ENCODE measurements around the gene ZNF664.

Gene ZNF664

GRCh38 chr12:123972457-123973401 is at the start of gene ZNF664, which contains the start of gene CCDC92:
ZNF664 (plus strand) TSS chr12:123973215; CDS start chr12:124012145, 38,930 bp downstream.
CCDC92 (minus strand) TSS chr12:123972831; CDS start chr12:123944305, 28,526 bp downstream.
- peak; percentile 90 to 92 for DNase-seq (ENCODE audit: low read depth in 2 of 2)

GRCh38 chr12:123923927-123924326 is 49.1 kb upstream of the ZNF664 start:
- no peak for DNase-seq (ENCODE audit: low read depth in 2 of 2)

GRCh38 chr12:123924539-123924938 is 48.5 kb upstream of the ZNF664 start:
- no peak for DNase-seq (ENCODE audit: low read depth in 2 of 2)

GRCh38 chr12:123928274-123928865 is 44.6 kb upstream of the ZNF664 start:
- no peak for DNase-seq (ENCODE audit: low read depth in 2 of 2)

- no peak for DNase-seq (ENCODE audit: low read depth in 2 of 2)
Observed at GRCh38 chr12:123928897-123929296, 44.1 kb upstream of the ZNF664 start.

- no peak for DNase-seq (ENCODE audit: low read depth in 2 of 2)
Observed at GRCh38 chr12:123929946-123930583, 43.0 kb upstream of the ZNF664 start.

- DNase-seq (ENCODE audit: low read depth in 2 of 2) = no peak
Observed at GRCh38 chr12:123931686-123932321, 41.2 kb upstream of the ZNF664 start.

GRCh38 chr12:123933214-123933613 is 39.8 kb upstream of the ZNF664 start:
- no peak for DNase-seq (ENCODE audit: low read depth in 2 of 2)

- no peak for DNase-seq (ENCODE audit: low read depth in 2 of 2)
Observed at GRCh38 chr12:123934016-123934620, 38.9 kb upstream of the ZNF664 start.

- DNase-seq (ENCODE audit: low read depth in 2 of 2) = no peak
Observed at GRCh38 chr12:123934829-123935228, 38.2 kb upstream of the ZNF664 start.

- DNase-seq (ENCODE audit: low read depth in 2 of 2) = no peak
Observed at GRCh38 chr12:123935956-123936355, 37.1 kb upstream of the ZNF664 start.

- DNase-seq (ENCODE audit: low read depth in 2 of 2) = no peak
Observed at GRCh38 chr12:123936471-123936870, 36.5 kb upstream of the ZNF664 start.

- no peak for DNase-seq (ENCODE audit: low read depth in 2 of 2)
Observed at GRCh38 chr12:123936956-123937706, 35.9 kb upstream of the ZNF664 start.

- peak; percentile 15 to 22 for DNase-seq (ENCODE audit: low read depth in 2 of 2)
Observed at GRCh38 chr12:123937707-123938591, 35.1 kb upstream of the ZNF664 start.

GRCh38 chr12:123938679-123939480 is 34.1 kb upstream of the ZNF664 start:
- DNase-seq (ENCODE audit: low read depth in 2 of 2) = no peak

GRCh38 chr12:123939716-123940626 is 33.0 kb upstream of the ZNF664 start:
- DNase-seq (ENCODE audit: low read depth in 2 of 2) = no peak

GRCh38 chr12:123940627-123940966 is 32.4 kb upstream of the ZNF664 start:
- no peak for DNase-seq (ENCODE audit: low read depth in 2 of 2)

GRCh38 chr12:123941000-123941399 is 32.0 kb upstream of the ZNF664 start:
- no peak for DNase-seq (ENCODE audit: low read depth in 2 of 2)
